GM15510 (cell line): ENCODE results near the gene TMX1.

Experiments used
- POLR2A ChIP-seq: IDR thresholded peaks from 3 replicates; pipeline ENCODE4 v1.6.1; 2011; ENCODE audit warnings: borderline replicate concordance; ENCODE audit not compliant: insufficient read length; ENCODE audit errors: extremely low read depth

Gene TMX1

GRCh38 chr14:51225751-51226150 lies 14.3 kb upstream of the TMX1 start:
- no peak for TF ChIP-seq POLR2A

- TF ChIP-seq POLR2A, result no peak
Measured at GRCh38 chr14:51228391-51228790, 11.7 kb upstream of the TMX1 start.

DNA sequence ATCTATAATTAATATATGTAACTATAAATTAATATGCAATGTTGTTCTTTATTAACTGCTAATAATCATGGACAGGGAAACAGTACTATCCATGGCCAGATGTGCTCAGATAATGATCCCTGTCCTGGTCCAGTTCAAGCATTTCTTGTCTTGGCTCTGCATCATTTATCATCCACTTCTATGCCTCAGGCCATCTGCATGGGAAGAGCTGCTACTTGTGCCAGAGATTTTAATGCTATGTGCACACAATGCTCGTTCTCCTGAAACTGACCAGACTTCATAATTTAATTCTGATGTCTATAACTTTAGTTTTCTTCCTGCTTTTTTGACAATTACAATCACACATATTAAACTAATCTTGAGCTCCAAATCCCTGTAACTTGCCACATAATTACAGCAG lies 11.2 kb upstream of the TMX1 start:
- TF ChIP-seq POLR2A, result no peak

DNA sequence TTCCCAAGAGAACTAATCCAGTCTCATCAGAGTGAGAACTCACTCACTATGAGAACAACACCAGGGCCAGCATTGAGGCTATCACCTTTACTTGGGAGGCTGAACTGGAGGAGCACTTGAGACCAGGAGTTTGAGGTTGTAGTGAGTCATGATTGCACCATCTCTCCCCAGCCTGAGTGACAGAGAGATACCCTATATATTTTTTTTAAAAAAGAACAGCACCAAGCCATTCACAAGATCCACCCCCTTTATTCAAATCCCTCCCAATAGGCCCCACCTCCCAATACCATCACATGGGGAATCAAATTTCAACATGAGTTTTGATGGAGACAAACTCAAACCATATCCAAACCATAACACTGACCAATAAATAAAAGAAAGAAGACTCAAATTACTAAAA lies 3.7 kb upstream of the TMX1 start:
- TF ChIP-seq POLR2A, result no peak

DNA sequence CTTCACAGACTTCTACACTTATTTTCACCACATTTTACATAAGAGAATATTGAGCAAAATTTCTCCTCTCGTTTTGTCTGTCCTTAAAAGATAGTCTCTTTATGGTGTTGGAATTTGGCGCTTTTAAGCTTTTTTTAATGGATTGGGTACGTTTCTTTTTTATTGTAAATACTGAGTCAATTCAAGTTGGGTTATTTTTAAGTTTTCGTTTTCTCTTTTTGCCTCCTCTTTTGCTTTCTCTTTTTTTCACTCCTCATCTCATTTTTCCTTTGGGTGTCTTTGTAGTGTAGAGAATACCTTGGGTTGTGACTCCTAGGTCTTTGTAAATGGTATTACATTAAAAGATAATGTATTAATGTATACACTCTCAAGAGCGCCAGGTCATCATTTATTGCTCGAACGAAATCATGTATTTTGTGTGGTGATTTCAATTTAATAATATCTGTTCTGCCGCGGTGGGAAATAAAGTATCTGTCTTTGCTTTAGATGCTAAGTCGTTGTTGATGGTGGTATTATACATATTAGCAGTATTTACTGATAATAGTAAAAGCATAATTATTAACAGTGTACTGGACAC lies 845 bp downstream of the TMX1 start:
- no peak for TF ChIP-seq POLR2A

- TF ChIP-seq POLR2A, result no peak
Measured at GRCh38 chr14:51242545-51243490, 2.8 kb downstream of the TMX1 start.

DNA sequence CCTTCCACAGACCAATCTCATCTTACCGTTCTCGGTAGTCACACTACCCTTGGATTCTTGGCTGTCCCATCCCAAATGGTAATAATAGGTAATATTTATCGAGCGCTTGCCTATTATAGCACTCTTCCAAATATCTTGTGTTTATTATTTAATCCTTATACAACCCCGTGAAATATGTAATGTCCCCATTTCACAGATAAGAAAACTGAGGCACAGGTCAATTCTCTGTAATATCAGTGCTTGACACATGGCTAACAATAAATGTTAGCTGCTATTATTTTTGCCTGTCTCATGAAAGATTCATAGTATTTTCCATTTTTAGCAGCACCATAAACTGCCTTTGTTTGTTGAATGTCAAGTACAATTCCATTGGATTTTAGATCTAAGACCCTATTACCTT lies 4.5 kb downstream of the TMX1 start:
- no peak for TF ChIP-seq POLR2A

DNA sequence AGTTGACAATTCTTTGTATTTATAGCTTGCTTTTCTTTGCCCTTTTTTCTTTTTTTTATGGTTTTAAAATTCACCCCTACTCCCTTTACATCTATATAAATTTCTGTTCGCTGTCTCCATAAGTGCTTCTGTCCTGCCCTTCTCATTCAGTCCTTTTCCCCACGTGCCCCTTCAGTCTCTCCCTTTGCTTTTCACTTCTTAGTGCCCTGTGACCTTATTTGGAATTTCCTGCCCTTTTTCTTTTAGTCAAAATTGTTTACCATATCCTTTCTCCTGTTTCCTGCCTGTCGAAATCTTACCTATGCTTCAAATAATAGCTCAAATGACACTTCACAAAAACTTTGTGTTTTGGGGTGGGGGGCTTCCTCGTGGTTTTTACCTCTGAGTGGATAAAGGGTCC lies 6.0 kb downstream of the TMX1 start:
- no peak for TF ChIP-seq POLR2A

- TF ChIP-seq POLR2A, result no peak
Measured at GRCh38 chr14:51248016-51248987, 8.3 kb downstream of the TMX1 start.

DNA sequence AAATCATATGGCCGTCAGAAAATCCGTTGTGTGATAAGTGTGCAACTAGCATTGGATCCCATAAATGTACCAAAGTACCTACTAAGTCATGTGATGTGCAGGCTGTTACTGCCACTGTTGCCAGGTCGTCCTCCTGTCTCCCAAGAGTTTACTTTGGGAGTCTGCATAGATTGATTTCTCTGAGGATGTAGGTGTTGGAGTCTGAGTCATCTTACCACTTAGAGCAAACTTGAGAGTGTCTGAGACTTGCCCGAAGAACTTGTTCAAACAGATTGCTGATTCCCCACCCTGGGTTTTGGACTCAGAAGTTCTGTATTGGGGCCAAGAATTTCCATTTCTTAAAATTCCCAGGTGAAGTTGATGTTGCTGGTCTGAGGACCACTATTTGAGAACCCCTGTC lies 11.4 kb downstream of the TMX1 start:
- TF ChIP-seq POLR2A, result no peak

DNA sequence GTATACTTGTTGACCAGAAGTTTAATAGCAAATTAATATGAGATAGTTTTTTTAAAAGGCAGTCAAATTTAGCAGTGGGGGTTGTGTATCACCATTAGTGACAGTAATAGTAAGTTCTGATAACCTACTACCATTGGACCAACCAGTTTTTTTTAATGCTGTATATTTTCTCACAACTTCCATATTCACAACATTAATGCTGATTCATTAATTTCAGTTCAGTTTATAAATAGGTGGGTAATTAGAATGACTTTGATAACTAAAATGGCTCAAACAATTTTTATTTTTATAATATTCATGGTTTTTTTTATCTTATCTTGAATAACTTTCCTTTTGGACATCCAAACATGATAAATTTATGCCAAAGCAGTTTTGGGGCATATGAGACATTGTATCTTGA lies 13.8 kb downstream of the TMX1 start:
- no peak for TF ChIP-seq POLR2A

DNA sequence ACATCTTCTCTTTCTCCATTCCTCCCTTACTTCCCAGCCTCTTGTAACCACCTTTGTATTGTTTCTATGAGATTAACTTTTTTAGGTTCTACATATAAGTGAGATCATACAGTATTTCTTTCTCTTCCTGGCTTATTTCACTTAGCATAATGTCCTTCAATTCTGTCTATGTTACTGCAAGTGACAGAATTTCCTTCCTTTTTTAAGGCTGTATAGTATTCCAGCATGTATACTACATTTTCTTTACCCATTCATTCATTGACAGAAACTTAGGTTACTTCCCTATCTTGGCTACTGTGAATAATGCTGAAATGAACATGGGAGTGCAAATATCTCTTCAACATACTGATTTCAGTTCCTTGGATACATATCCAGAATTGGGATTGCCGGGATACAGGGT lies 18.2 kb downstream of the TMX1 start:
- TF ChIP-seq POLR2A, result no peak

GRCh38 chr14:51258788-51259187 lies 18.7 kb downstream of the TMX1 start:
- no peak for TF ChIP-seq POLR2A

DNA sequence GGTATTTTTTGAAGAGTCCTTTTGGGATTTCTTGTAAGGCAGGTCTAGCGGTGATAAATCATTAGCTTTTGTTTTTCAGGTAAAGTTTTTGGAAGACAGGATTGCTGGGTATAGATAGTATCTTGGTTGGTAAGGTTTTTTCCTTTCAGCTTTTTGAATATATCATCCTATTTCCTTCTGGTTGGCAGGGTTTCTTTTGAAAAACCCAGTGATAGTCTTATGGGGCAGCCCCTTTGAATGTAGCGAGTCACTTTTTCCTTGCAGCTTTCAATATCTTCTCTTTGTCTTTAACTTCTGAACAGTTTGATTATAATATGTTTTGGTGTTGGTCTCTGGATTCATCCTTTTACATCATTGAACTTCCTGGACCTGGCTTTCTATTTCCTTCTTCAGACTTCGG lies 20.2 kb downstream of the TMX1 start:
- TF ChIP-seq POLR2A, result no peak

DNA sequence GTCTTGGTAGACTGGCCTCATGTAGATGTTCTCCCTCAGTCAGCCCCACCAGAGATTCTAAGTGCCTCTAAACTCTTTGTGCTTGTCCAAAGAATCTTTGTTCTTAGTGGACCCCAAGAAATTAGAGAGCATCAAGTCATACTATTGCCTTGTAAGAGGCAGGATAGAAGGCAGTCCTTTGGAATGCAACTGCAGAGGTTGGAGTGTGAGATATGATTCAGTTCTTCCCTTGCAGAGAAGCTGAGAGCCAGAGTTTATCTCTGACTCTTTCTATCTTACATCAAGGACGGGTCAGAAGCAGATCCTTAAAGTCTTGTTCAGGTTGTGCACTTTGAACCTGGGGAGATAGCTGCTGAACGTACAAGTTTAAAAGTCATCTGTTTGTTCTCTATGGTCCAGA lies 21.1 kb downstream of the TMX1 start:
- no peak for TF ChIP-seq POLR2A
